MM.1S (cell line): Measurements from ENCODE around the gene EPS8L2.

Source experiments
- DNase-seq: peaks from one replicate; pipeline ENCODE4 v3.0.0-alpha.2; 2015
- H2AFZ ChIP-seq: fragments of 300-600 bp; sonication (generic); 2 replicates; pipeline ENCODE4 v1.6.0; 2016; ENCODE audit warnings: antibody characterized with exemption, low read length
- H3F3A ChIP-seq: fragments of 300-600 bp; sonication (generic); 2 replicates; pipeline ENCODE4 v1.6.1; 2016; ENCODE audit warnings: mild to moderate bottlenecking, antibody characterized with exemption, low read length, moderate library complexity, mixed read lengths; ENCODE audit not compliant: insufficient read depth
- H3K27ac ChIP-seq: fragments of 300-600 bp; sonication (generic); 2 replicates; pipeline ENCODE4 v1.5.1; 2016; ENCODE audit warnings: mild to moderate bottlenecking, low read length
- H3K27me3 ChIP-seq: fragments of 300-600 bp; sonication (generic); replicated peaks from 2 replicates; pipeline ENCODE4 v1.6.0; 2016; ENCODE audit warnings: low read length; ENCODE audit not compliant: insufficient read depth
- H3K36me3 ChIP-seq: fragments of 300-600 bp; sonication (generic); replicated peaks from 2 replicates; pipeline ENCODE4 v1.6.1; 2016; ENCODE audit warnings: mild to moderate bottlenecking, low read length, mixed read lengths; ENCODE audit not compliant: insufficient read depth
- H3K4me1 ChIP-seq: fragments of 300-600 bp; sonication (generic); 2 replicates; pipeline ENCODE4 v1.6.1; 2016; ENCODE audit warnings: low read length, mixed read lengths
- H3K4me2 ChIP-seq: fragments of 300-600 bp; sonication (generic); 2 replicates; pipeline ENCODE4 v1.6.0; 2016; ENCODE audit warnings: low read depth, low read length
- H3K4me3 ChIP-seq: fragments of 300-600 bp; sonication (generic); 2 replicates; pipeline ENCODE4 v1.5.1; 2016; ENCODE audit warnings: low read length, mixed read lengths
- H3K79me2 ChIP-seq: fragments of 300-600 bp; sonication (generic); 2 replicates; pipeline ENCODE4 v1.6.1; 2016; ENCODE audit warnings: mixed run types, low read length, mixed read lengths
- H3K9ac ChIP-seq: fragments of 300-600 bp; sonication (generic); 2 replicates; pipeline ENCODE4 v1.6.1; 2016; ENCODE audit warnings: low read length, mixed read lengths
- H3K9me2 ChIP-seq: fragments of 300-600 bp; sonication (generic); replicated peaks from 2 replicates; pipeline ENCODE4 v1.6.1; 2016; ENCODE audit warnings: mild to moderate bottlenecking, low read length, mixed read lengths; ENCODE audit not compliant: insufficient read depth
- H3K9me3 ChIP-seq: fragments of 300-600 bp; sonication (generic); replicated peaks from 2 replicates; pipeline ENCODE4 v1.6.1; 2016; ENCODE audit warnings: mild to moderate bottlenecking, low read length, mixed read lengths; ENCODE audit not compliant: insufficient read depth
- H4K20me1 ChIP-seq: fragments of 300-600 bp; sonication (generic); 2 replicates; pipeline ENCODE4 v1.6.1; 2016; ENCODE audit warnings: mild to moderate bottlenecking, low read length, moderate library complexity, mixed read lengths; ENCODE audit not compliant: insufficient read depth
- CTCF ChIP-seq: fragments of 300-600 bp; sonication (generic); IDR thresholded peaks from 2 replicates; pipeline ENCODE4 v1.5.1; 2016; ENCODE audit warnings: antibody characterized with exemption, low read length, mixed read lengths
- EZH2 ChIP-seq: fragments of 300-600 bp; sonication (generic); optimal IDR thresholded peaks from 2 replicates; pipeline ENCODE3; 2017; ENCODE audit warnings: low read depth, mild to moderate bottlenecking, antibody characterized with exemption, low read length, mixed read lengths
- EZH2phosphoT487 ChIP-seq: fragments of 300-600 bp; sonication (generic); IDR thresholded peaks from 2 replicates; pipeline ENCODE4 v1.6.1; 2018; ENCODE audit warnings: antibody characterized with exemption, low read length

The EPS8L2 gene

GRCh38 chr11:657691-658126 lies 48.3 kb upstream of the EPS8L2 start:
- no peaks in the 10 kb centered on the region for H3K9me3 ChIP-seq
- H3K9ac ChIP-seq = no peak overlapping the region
- no peaks in the 10 kb centered on the region for H3K27me3 ChIP-seq
- no peaks in the 10 kb centered on the region for H3K4me1 ChIP-seq
- no peak overlapping the region for H2AFZ ChIP-seq
- H3K4me3 ChIP-seq = no peak overlapping the region
- H3K9me2 ChIP-seq = no peaks in the 10 kb centered on the region
- H4K20me1 ChIP-seq = no peaks in the 10 kb centered on the region
- H3K36me3 ChIP-seq = no peaks in the 10 kb centered on the region
- DNase-seq = no peak
- no peak overlapping the region for H3K27ac ChIP-seq
- H3F3A ChIP-seq = no peaks in the 10 kb centered on the region
- H3K79me2 ChIP-seq = peaks cover 10% of the 10 kb centered on the region
- TF ChIP-seq EZH2phosphoT487 (no peak), CTCF (no peak), EZH2 (no peak)
- H3K4me2 ChIP-seq = no peak overlapping the region

GRCh38 chr11:659532-660085 lies 46.4 kb upstream of the EPS8L2 start:
- no peak for DNase-seq
- H3K79me2 ChIP-seq = peaks cover 10% of the 10 kb centered on the region
- no peak overlapping the region for H3K27ac ChIP-seq
- H4K20me1 ChIP-seq = no peaks in the 10 kb centered on the region
- H3K9ac ChIP-seq = no peak overlapping the region
- H3K9me2 ChIP-seq = no peaks in the 10 kb centered on the region
- TF ChIP-seq EZH2phosphoT487 (no peak), CTCF (no peak), EZH2 (no peak)
- H3F3A ChIP-seq = no peaks in the 10 kb centered on the region
- H3K27me3 ChIP-seq = no peaks in the 10 kb centered on the region
- H3K9me3 ChIP-seq = no peaks in the 10 kb centered on the region
- H2AFZ ChIP-seq = no peak overlapping the region
- no peak overlapping the region for H3K4me3 ChIP-seq
- H3K36me3 ChIP-seq = no peaks in the 10 kb centered on the region
- no peak overlapping the region for H3K4me2 ChIP-seq
- no peaks in the 10 kb centered on the region for H3K4me1 ChIP-seq

- DNase-seq = no peak
- Histone ChIP-seq H3F3A (no peaks in the 10 kb centered on the region), H3K4me2 (no peak overlapping the region), H4K20me1 (no peaks in the 10 kb centered on the region), H3K4me1 (no peaks in the 10 kb centered on the region), H3K79me2 (peaks cover 12% of the 10 kb centered on the region), H2AFZ (no peak overlapping the region), H3K9me2 (no peaks in the 10 kb centered on the region), H3K4me3 (no peak overlapping the region), H3K27ac (no peak overlapping the region), H3K9ac (no peak overlapping the region), H3K27me3 (no peaks in the 10 kb centered on the region), H3K9me3 (no peaks in the 10 kb centered on the region), H3K36me3 (no peaks in the 10 kb centered on the region)
- TF ChIP-seq EZH2phosphoT487 (no peak), EZH2 (no peak), CTCF (no peak)
Measured at GRCh38 chr11:660281-660680, 45.8 kb upstream of the EPS8L2 start.
